Measurements from ENCODE around the gene SND1.

Gene SND1

DNA sequence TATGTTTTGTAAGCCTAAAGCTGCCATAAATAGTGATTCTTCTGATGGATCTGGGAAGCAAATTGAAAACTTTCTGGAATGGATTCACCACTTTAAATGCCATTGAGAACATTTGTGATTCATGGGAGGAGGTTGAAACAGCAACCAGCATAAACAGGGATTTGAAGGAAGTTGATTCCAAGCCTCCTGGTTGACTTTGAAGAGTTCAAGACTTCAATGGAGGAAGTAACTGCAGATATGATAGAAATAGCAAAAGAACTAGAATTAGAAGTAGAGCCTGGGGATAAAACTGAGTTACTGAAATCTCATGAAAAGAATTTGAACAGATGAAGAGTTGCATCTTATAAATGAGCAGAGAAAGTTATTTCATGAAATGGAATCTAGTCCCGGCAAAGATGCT lies 280.1 kb downstream of the SND1 start:
- no peak for DNase-seq (ENCODE audit: low read depth in 2 of 2)

DNA sequence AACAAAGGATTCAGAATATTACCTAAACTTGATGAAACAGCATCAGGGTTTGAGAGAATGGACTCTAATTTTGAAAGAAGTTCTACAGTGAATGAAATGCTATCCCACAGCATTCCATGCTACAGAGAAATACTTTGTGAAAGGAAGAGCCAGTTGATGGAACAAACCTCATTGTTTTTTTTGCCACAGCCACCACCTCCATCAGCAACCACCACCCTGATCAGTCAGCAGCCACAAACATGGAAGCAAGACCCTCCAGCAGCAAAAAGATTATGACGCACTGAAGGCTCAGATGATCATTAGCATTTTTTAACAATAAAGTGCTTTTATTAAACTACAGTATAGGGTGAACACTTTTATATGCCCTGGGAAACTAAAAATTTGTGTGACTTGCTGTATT lies 280.5 kb downstream of the SND1 start:
- DNase-seq (ENCODE audit: low read depth in 2 of 2) = no peak

DNA sequence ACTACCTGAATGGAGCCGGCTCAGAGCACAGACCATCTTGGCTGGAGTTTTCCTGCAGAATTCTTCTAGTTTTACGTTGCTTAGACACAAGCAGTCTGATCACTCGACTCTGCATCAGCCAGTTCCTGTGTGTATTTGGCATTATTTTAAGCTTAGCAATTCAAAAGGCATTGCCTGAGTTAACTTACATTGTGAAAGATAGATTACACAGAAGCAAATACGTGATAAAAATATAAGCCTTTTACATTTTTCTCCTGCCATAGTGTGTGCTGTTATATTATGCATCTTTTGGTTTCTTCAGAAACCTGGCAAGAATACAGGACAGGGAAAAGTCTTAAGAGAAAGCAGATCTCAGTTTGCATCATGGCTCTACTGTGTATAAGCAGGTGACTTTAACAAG lies 281.2 kb downstream of the SND1 start:
- DNase-seq (ENCODE audit: low read depth in 2 of 2) = no peak

DNA sequence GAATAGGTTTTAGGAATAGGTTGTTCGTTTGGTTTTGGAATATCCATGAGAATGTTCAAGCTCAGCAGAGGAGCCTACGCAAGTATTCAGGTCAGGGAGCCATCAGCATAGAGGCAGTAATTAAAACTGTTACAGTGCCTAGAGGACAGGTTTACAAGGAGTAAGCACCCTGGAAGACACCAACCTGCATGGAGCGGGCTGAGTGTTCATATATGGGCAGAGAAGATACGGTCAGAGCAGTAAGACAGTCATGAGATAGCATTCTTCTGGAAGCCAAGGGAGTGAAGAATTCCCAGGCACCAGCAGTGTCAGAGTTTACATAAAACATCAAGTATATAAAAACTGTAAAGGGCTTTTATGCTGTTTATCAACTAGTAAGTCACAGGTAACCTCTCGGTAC lies 282.7 kb downstream of the SND1 start:
- no peak for DNase-seq (ENCODE audit: low read depth in 2 of 2)

DNA sequence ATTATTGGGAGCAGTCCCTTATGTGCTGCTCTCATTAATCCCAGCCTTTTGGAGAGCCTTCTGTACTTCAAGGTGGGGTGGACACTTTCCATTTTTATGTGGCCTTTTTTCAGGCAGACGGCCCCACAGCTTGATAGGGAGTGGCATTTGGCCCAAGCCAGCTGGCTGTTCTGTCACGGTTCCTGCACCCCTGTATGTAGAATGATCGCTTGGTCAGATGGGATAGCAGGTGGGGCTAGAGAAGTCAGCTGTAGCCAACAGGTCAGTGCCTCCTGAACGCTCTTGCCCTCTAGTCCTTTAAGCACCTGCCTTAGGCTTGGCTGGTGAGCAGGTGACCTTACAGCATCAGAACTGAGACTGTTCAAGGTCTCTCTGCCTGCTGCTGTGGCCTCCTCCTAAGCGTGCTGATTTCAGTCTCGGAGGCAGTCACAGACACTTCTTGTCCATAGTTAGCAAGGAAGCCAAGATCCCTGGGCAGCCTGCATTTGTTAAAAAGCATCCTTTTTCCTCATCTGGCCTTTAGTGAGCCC lies 283.9 kb downstream of the SND1 start:
- no peak for DNase-seq (ENCODE audit: low read depth in 2 of 2)

DNA sequence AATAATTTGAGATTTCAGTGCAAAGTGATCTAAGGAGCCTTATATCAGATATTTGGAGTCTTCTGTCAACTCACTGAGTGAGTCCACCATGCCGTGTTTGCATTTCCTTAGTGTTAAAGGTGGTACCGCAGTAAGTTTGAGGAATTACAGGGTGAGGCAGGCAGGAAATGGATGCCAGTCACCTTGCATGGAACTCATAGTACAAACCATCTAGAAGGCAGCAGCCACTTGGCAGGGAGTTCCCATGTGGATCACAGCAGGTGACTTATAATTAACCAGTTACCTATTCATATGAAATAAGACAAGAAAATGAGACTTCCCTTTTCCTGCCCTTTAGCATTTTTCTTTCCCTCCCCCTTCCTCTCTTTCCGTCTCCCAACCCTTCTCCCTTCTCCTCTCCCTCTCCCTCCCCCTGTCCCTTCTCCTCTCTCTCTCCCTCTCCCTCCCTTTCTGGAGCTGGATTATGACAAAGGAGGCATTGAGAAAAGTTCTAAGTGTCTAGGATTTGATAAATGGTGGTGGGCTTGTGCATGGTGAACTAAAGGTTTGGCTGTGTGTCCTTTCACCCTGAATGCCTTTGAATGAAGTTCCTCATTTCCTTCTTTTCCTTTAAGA lies 285.2 kb downstream of the SND1 start:
- no peak for DNase-seq (ENCODE audit: low read depth in 2 of 2)

DNA sequence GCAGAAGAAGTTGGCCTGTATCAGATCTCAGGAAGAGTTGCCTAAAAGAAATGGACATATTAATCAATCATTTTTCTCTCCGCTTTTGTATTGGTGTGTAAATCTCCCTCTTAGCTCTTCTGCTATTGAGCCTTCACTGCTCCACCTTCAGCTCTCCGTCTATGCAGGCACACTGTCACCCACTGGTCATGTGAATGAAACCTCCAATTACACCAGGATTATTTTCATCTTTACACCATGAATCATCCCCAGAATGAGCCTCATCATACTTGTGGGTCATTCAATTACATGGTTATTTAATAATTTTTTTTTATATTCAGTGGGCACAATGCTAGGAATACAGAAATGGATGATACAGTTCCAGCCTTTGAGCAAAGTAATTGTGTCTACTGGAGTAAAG lies 286.6 kb downstream of the SND1 start:
- DNase-seq (ENCODE audit: low read depth in 2 of 2) = no peak

DNA sequence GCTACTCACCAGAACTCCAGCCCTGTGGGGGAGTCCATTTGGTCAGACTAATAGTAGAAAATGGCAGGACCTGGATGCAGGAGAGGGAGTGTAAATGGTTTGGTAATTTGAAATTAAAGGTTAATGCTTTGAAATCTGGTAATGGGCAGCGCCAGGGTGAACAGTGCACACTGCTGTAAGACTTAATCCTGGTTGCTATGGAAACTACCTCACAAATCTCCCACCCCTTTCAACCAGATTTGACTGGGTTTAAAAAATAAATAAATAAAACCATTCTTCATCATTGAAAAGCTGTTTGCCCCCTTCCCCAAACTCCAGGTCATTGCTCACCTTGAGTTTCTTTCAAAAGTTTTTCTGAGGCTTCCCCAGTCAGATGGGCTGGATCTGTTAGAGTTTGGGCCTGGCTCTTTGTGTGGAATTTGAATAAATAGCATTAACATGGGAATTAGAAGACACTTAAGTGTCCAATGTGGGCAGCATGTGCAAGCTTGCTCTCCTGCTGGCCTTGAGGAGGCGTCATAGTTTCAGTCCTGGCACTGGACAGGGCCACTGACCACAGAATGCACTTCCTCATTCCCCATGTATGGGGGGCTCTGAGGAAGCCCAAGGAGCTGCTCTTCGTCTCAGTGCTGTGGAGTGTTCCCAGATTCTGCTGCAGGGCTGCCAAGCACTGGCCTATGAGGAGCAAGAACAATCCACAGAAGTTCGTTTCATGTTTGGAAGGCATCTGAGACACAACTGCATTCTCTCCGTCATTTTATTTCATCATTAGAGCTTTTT lies 288.6 kb downstream of the SND1 start:
- DNase-seq (ENCODE audit: low read depth in 2 of 2) = no peak

DNA sequence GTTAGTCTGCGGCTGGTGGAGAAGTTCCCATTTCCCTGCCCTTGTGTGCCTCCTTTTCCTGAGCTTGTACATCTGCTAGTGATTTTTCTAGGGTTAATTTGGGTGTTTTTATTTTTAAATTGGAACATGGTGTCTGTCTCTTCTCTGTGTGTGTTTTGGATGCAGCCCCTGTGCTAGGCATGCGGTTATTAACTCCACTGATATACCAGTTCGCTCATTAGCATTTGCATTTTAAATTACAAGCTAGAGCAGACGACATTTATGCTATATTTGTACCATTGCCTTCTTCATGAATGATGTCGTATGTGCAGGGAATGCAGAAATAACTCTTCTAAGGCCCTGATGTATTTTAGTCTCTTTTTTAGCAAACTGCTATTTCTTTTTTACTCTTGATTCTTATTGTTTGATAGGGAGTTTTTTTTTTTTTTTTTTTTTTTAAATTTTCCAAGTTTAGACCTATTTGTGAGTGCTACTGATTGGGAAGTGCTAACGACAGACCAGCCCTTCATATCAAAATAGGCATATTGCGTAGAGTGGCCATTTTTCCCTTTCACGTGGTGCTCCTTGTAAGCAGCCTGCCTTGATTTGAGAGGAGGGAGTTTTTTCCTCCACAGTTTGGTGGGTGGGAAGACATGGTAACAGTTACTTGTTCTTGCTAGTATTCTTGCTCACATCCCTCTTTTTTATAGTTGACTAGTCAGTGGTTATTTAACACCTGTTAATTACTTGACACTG lies 289.6 kb downstream of the SND1 start:
- no peak for DNase-seq (ENCODE audit: low read depth in 2 of 2)

DNA sequence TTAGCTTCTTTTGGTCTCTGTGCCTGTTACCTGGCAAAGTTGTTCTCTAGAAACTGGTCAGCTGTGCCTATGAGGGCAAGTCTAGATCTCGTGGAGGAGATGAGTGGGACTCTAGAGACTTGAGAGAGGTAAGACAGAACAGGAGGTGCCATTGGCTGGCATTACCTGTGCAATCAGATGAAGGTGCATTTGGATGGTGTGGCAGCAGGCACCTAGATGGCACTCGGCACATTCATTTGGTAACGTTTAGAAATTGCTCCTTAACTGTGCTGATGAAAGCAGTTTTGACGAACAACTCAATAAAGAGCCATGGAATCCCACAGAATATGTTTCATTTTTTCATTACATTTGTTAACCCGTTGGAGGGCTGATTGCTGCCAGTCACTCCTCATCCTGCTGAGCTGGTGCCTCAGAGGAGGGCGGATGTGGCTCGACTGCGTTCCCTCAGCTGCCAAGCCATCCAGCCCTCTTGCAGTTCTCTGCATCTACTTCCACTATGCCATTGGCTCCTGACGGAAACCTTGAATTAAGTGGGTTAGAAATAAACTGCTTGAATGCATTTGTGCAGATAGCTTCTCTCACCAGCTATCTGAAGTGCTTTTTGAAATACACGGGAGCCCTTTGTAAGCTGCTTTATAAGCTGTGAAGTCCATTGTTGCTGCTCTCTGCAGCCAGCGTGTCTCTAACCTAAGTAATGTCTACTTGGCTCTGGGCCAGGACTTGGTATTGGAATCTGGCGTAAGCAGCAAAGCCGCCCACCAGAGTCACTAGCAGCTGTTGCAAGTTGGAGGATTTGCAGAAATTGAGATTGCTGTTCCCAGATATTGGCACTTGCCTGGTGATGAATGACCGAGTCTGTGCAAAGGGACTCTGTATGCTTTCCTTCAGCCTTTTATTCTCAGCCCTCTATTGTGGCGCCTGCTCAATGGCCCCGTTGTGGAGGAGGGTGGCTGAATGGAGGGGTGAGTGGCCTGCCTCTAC lies 291.8 kb downstream of the SND1 start:
- DNase-seq (ENCODE audit: low read depth in 2 of 2) = no peak

DNA sequence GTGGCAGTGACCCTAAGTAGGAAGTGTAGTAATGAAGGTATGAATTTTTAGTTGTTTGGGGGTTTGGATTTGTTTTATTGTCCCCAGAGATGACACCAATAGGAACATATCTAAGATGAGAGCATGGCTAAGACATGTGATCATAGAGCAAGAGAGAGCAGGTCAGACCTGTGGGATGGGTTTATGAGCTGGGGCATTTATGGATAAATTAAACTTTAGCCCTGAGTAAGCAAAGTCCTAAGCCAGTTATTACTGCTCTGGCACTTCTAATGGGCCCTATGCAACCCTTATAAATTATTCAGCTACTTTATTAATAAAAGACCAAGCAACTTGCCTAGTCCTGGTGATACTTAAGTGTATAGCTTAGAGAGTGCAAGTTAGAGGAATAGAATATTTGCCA lies 294.1 kb downstream of the SND1 start:
- no peak for DNase-seq (ENCODE audit: low read depth in 2 of 2)

DNA sequence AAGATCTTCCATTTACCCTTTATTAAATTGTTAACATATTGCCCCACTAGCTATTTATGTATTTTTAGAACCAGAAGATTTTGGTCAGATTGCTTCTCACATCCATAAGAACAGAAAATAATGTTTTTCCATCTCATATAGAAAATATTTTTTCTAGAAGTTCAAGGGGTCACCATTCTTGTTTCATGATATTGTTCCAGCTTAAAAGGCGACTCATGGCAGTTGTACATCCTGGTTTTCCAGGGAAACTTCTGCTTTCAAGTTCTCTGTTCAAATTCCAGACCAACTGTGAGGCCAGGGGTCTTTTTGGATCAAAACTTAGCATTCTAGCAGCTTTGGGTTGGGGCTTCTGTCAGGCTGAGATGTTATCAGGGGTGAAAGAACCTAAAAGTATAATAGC lies 294.9 kb downstream of the SND1 start:
- DNase-seq (ENCODE audit: low read depth in 2 of 2) = no peak

DNA sequence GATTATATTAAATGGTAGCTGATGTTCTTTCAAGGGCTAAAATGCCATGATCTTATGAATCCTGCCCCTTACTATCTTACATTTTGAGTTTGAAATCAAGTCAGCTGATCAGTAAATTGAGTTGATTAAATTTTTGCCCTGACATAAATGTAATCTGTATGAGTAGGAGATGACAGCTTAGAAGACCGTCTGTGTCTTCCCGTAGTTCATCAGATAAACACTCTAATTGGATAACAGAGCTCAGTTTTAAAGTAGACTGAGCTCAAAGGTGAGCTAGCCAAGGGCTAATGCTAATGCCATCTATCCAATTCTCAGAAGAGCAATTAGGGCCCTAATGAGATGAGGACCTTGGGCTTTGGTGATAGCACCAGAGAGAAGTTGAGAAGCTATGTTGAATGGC lies 296.3 kb downstream of the SND1 start:
- no peak for DNase-seq (ENCODE audit: low read depth in 2 of 2)

DNA sequence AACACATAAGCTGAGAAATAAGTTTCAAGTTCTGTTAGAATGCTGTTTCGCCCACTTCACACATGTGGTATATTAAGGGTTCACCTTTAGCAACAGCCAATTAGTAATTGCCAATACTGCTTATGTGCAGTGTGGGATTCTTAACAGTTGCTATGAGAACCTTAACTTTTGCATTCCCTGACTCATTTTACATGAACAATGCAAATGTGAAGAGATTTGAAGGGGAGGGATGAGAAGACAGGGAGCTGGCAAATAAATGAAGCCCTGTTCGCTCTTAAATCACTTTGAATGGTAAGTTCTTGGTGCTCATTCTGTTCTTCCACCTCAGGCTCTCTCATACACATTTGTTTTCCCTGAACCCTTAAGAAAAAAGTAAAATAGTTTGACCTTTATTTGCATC lies 296.9 kb downstream of the SND1 start:
- DNase-seq (ENCODE audit: low read depth in 2 of 2) = no peak

DNA sequence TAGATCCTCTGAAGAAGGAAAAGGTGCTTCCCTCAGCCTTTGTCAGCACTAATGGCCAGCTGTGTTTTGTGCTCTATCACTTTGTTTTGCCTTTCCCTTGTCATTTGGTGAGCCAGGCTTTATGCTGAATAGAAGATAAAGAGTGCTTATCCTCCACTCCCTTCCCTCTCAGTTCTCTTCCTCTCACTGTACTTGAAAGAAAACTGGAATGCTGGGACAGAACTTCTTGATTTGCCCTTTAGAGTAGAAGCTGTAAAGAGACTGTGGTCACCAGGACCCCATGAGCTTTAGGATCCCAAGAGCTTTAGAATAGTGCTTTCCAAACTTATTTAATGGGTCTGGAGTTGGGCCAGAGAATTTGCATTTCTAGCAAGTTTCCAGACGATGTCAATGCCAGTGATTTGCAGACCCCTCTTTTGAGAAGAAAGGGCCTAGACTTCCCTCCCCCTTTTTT lies 297.8 kb downstream of the SND1 start:
- no peak for DNase-seq (ENCODE audit: low read depth in 2 of 2)

DNA sequence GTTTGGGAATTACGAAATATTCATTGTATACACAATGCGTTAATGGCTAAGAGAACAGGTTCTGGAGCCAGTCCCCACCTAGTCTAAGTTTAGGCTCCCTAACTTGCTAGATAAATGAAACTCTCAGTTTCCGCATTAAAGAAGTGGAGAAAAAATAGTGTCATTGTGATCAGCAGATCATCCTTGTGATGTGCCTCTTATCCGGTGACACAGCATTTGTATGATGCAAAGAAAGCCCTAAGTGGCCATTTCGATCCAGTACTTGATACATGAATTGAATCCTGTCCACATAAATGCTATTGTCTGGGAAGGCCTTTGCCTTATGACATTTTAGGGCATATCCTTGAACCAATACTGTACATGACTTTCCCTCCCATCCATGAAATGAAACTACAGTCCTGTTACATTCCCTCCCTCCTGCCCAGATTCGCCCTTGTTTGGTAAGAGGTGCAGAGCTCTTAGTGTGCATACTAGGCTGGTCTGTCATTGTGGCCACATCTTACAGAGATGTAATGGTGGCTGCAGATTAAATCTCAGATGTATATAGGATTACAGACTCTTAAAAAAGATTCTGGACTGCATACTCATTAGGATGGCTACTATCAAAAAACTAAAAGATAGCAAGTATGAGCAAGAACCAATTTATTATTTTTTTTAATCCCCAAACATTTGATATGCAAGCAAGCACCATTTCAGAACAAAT lies 298.4 kb downstream of the SND1 start:
- no peak for DNase-seq (ENCODE audit: low read depth in 2 of 2)

DNA sequence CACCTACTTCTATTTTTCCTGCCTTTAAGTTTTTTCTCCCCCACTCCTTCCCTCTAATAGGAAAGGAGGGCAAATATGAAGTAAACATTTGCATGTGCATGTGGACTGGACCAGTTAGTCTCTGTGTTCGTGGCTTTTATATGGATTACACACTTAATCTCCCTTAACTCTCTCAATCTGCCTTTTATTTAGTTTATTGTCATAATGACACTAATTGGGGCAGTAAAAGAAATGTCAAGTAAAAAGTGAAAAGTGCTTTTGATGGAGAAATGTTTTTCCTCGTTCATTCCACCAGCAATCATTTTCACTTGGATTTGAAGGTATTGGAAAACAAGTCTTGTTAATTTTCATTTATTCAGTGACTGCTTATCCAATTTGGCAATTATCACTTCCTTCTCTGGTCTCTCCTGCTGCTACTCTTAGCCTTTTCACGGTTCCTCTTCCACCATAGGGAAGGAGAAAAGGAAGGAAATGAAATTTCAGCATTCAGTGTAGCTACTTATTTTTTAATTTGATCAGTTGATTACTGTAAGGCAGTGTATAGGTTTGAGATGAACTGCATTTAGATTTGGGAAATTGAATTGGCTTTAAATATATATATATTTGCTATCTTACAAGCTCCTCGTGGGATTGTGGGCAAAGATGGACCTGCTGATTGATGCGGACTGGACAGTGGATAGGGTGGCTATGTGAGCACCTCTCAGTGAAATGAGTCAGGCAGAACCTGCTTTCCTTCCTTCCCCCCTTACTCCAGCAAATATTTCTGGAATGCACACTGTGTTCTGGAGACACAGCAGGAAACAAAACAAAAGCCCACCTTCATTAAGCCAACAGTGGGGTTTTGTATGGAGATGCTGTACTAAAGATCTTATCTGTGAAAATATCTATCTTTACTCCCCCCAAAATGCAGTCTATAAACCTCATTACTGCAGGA lies 301.7 kb downstream of the SND1 start:
- DNase-seq (ENCODE audit: low read depth in 2 of 2) = no peak

DNA sequence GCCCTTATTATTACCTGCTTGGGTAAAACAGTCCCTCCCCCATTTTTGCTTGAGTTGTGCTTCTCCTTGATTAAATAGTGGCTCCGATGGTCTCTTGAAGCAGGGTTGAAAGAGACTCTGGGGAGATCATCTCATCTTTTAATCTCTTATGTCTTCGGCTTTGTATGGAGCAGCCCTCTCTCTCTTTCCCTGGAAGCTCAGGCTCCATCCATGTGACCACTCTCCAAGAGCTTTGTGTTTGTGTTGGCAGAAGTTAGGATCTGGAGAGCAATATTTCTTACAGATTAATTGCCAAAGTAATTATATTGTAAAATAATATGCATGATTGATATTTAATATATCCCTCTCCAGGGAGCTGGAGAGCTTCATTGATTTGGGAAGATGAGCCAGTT lies 302.4 kb downstream of the SND1 start:
- no peak for DNase-seq (ENCODE audit: low read depth in 2 of 2)

DNA sequence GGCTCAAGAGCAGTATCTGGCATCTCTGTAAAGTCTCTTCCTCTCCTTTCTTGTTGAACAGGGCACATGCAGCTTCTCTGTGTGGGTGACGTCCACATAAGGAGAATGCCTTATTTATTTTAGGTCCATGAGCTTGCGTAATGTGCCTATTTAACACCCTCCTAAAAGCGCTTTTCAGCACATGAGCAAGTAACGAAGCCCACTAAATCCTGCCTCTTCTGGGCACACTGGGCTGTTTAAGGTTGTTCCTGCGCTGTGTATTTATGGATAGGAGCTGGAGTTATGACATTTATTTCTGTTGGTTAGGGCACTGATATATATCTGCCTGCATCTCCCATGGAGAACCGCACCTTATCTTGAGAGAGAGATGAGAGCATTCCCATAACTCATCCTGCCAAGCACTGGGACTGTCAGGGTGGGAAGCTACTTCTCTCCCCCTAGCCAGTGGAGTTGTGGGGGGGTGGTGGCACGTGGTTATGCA lies 303.1 kb downstream of the SND1 start:
- DNase-seq (ENCODE audit: low read depth in 2 of 2) = no peak

DNA sequence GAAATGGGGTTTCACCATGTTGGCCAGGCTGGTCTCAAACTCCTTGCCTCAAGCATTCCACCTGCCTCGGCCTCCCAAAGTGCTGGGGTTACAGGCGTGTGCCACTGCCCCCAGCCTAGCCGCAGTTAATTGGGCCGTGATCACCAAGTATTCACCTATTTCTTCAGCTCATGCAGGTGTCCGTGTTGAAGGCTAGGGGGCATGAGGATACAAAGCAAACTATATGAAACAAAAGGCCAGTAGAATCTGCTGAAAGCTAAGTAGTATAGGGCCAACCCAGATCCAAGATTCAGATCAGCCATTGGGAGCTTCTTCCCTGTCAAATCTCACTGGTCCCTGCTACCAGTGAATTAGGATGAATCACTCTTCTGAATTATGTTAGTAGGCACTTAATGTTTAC lies 305.9 kb downstream of the SND1 start:
- no peak for DNase-seq (ENCODE audit: low read depth in 2 of 2)
